Gastroesophageal sphincter (tissue), 4 donors: Measurements from ENCODE around the gene RABEP1. TPM values are rescaled to one million over a fixed set of nuclear protein-coding genes. Genes with fewer than 3 reads are reported as not detected.

Experiments
- ATAC-seq: fragments of 150-250 bp; one replicate; pipeline ENCODE4 v1.9.1; 2016; ENCODE audit warnings: mild to moderate bottlenecking, moderate library complexity
- H3K27ac ChIP-seq, 4 donors: fragments of 200-600 bp; sonication (generic) in 3 of 4; 1 replicate in 3 of 4; 2 replicates in 1 of 4; pipeline ENCODE4 v1.5.1; 2016 to 2019
- H3K27me3 ChIP-seq: fragments of 200-600 bp; sonication (generic); one replicate; pipeline ENCODE4 v1.5.1; 2019
- H3K36me3 ChIP-seq, 2 donors: fragments of 200-600 bp; sonication (generic); one replicate each; pipeline ENCODE4 v1.5.1; 2019; ENCODE audit warnings: control low read depth in 1 of 2
- H3K4me1 ChIP-seq, 3 donors: fragments of 200-600 bp; sonication (generic); 1 replicate in 2 of 3; 2 replicates in 1 of 3; pipeline ENCODE4 v1.5.1; 2016 to 2019; ENCODE audit warnings: control low read depth in 2 of 3
- H3K4me3 ChIP-seq, 2 donors: fragments of 200-600 bp; sonication (generic); one replicate each; pipeline ENCODE4 v1.5.1; 2019; ENCODE audit warnings: mild to moderate bottlenecking in 1 of 2, moderate library complexity in 1 of 2
- H3K9me3 ChIP-seq, 3 donors: fragments of 200-600 bp; sonication (generic); one replicate each; pipeline ENCODE4 v1.5.1; 2017 to 2019; ENCODE audit warnings: control low read depth in 2 of 3
- EP300 ChIP-seq: sonication (generic); formaldehyde crosslinking; IDR thresholded peaks from one replicate; pipeline ENCODE4 v1.6.1; 2017; ENCODE audit warnings: antibody characterized with exemption, mild to moderate bottlenecking
- POLR2A ChIP-seq, 2 donors: fragments of 450-650 bp; IDR thresholded peaks; one replicate each; pipeline ENCODE4 v1.6.1; 2017; ENCODE audit warnings: antibody characterized with exemption in 2 of 2, mild to moderate bottlenecking in 2 of 2, moderate library complexity in 1 of 2
- POLR2AphosphoS5 ChIP-seq: sonication (generic); formaldehyde crosslinking; IDR thresholded peaks from one replicate; pipeline ENCODE4 v1.6.1; 2017; ENCODE audit warnings: antibody characterized with exemption
- WGBS, 2 donors: methylation state at CpG; one replicate each; pipeline ENCODE4 v1.1.5; 2018; ENCODE audit warnings: low coverage in 1 of 2; 5-methylcytosine and 5-hydroxymethylcytosine counted together
- total RNA-seq, 4 donors: library from RNA; depleted of rRNA; stranded (reverse); fragments of >200 nt; gene quantifications; one replicate each; pipeline ENCODE4 v1.1.0, GENCODE V29; 2016
- TF ChIP-seq, protein P1 (sequence below), 4 experiments: fragments of 200-600 bp in 2 of 4; fragments of 450-650 bp in 2 of 4; sonication (generic) in 1 of 4; IDR thresholded peaks; one replicate each; pipeline ENCODE4 v1.5.1; 2017 to 2019; ENCODE audit warnings: antibody characterized with exemption in 4 of 4, mild to moderate bottlenecking in 2 of 4, moderate library complexity in 2 of 4

RABEP1 gene
- total RNA-seq, 4 donors from 2014 or later: 47.4 to 63.4 (median 61.3) TPM

DNA sequence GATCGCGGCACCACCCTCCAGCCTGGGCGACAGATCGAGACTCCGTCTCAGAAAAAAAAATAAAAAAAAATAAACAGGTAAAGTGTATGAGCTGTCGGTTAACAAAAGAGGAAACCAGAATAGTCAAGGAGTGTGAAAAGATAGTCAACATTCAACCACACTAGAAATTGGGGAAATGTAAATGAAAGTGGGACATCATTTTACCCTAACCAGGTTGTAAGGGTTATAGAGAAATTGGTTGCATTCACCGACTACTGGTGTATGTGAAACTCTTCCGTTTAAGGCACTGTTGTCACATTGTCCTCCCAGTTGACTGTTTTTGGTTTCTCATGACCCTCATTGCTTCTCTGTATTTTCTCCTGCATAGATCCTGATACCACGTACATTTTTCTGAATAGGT, 62.8 kb downstream of the RABEP1 start:
- H3K36me3 ChIP-seq: peaks cover 0 to 76% of the 10 kb centered on the region in 2 donors
- no peaks in the 10 kb centered on the region for H3K9me3 ChIP-seq
- TF ChIP-seq EP300: no peak
- no peak for TF ChIP-seq POLR2AphosphoS5
- no peak overlapping the region for H3K4me3 ChIP-seq
- 87 to 93% methylated on average over 3 to 9 of the region's 9 CpGs for WGBS, 2 donors
- H3K27me3 ChIP-seq: no peaks in the 10 kb centered on the region
- no peaks in the 10 kb centered on the region for H3K4me1 ChIP-seq
- H3K27ac ChIP-seq: no peak overlapping the region
- no peak for ATAC-seq

DNA sequence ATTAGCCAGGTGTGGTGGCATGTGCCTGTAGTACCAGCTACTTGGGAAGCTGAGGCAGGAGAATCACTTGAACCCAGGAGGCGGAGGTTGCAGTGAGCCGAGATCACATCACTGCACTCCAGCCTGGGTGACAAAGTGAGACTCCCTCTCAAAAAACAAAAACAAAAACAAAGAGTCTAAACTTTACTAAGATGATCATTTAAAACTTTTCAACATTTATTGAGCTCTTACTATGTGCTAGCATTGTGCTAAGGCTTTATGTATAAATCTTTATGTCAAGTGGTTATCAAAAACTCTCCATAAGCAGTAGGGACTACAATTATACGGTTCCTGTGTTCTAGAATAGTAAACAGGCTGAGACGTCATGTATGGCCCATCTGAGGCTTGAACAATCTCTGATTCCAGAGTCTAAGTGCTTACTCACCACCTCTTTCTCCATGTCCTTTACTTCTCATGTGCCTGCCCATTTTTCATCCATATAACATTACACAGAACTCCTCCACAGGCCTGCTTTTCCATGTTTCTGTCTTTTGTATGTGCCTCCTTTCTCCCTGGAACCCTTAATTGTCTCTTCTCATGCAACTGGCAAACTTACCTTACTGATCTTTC, 70.7 kb downstream of the RABEP1 start:
- no peaks in the 10 kb centered on the region for H3K4me1 ChIP-seq
- H3K36me3 ChIP-seq: peaks cover 7 to 100% of the 10 kb centered on the region in 2 donors
- H3K27ac ChIP-seq: no peak overlapping the region
- H3K27me3 ChIP-seq: no peaks in the 10 kb centered on the region
- no peak overlapping the region for H3K4me3 ChIP-seq
- no peaks in the 10 kb centered on the region for H3K9me3 ChIP-seq
- no peak for ATAC-seq
- no peak for TF ChIP-seq POLR2AphosphoS5
- TF ChIP-seq POLR2A (IDR thresholded peaks at IDR 0.05): no peak
- no peak for TF ChIP-seq EP300
- TF ChIP-seq, protein P1, sequence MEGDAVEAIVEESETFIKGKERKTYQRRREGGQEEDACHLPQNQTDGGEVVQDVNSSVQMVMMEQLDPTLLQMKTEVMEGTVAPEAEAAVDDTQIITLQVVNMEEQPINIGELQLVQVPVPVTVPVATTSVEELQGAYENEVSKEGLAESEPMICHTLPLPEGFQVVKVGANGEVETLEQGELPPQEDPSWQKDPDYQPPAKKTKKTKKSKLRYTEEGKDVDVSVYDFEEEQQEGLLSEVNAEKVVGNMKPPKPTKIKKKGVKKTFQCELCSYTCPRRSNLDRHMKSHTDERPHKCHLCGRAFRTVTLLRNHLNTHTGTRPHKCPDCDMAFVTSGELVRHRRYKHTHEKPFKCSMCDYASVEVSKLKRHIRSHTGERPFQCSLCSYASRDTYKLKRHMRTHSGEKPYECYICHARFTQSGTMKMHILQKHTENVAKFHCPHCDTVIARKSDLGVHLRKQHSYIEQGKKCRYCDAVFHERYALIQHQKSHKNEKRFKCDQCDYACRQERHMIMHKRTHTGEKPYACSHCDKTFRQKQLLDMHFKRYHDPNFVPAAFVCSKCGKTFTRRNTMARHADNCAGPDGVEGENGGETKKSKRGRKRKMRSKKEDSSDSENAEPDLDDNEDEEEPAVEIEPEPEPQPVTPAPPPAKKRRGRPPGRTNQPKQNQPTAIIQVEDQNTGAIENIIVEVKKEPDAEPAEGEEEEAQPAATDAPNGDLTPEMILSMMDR (IDR thresholded peaks at IDR 0.05): no peak
- WGBS, 2 donors: 87 to 98% methylated on average over 4 of the region's 4 CpGs

- no peak for ATAC-seq
- WGBS, 2 donors: 79 to 100% methylated on average over 2 of the region's 2 CpGs
- H3K27me3 ChIP-seq: no peaks in the 10 kb centered on the region
- no peak overlapping the region for H3K27ac ChIP-seq
- peaks cover 7 to 98% of the 10 kb centered on the region in 2 donors for H3K36me3 ChIP-seq
- TF ChIP-seq, protein P1 (IDR thresholded peaks at IDR 0.05): no peak
- TF ChIP-seq EP300: no peak
- TF ChIP-seq POLR2AphosphoS5: no peak
- TF ChIP-seq POLR2A (IDR thresholded peaks at IDR 0.05): no peak
- no peaks in the 10 kb centered on the region for H3K9me3 ChIP-seq
- H3K4me1 ChIP-seq: no peaks in the 10 kb centered on the region
- no peak overlapping the region for H3K4me3 ChIP-seq
Measured at GRCh38 chr17:5354310-5354709, 72.2 kb downstream of the RABEP1 start.

DNA sequence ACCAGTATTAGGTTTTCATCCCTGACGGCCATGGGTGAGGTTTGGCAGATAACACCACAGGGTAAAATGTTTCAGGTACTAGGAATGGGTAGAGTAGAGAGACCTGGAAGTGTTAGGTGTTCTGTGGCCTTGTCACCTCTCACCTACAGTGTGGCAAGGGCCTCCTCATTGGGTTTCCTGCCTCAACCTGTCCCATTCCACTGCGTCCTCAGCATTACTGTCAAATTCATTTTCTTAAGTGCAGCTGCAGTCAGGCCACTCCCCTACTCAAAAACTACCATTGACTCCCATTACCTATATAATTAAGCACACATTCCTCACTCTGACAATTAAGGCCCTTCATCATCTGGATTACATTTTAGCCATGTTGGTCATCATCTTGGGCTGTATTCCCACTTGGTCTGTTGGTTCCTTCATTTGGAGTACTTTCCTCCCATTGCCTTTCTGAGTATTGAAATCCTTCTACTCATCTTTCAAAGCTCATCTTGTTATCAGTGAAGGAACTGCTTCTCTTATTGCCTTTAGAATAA, 72.9 kb downstream of the RABEP1 start:
- no peaks in the 10 kb centered on the region for H3K27me3 ChIP-seq

DNA sequence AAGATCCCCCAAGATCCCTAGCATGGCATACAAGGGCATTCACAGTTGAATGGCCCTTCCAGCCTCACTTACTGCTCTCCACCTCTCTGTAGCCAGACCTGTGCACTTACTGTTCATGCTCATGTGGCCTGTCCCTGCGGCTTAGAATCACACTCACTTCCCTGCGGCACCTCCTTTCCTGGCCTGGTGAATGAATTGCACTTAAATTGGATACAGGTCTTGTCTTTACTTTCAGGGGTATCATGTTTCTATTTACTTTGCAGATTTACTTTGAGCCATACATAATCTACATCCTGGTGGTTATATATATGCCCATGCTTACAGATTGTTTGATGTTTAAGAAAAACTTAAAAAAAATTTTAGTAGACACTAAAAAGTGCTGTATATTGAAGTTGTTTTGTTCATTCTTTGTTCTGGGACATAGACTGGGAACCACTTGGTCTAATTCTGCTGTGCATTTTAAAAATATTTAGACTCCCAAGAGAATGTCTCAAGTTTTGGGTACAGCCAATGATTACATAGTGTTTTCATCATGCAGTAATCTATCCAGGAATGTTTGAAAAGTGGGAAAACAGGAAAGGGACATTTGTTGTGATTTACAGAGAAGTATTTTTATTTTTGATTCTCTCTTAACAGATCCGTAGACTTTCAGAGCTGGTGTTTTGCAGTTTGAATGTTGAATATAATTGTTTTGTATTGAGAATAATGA, 73.5 kb downstream of the RABEP1 start:
- Histone ChIP-seq H3K4me1 (no peaks in the 10 kb centered on the region), H3K27ac (peak overlapping the region in 3 of 4 donors; percentile 39 to 48 (median 44)), H3K9me3 (no peaks in the 10 kb centered on the region), H3K27me3 (no peaks in the 10 kb centered on the region), H3K4me3 (no peak overlapping the region), H3K36me3 (peaks cover 7 to 98% of the 10 kb centered on the region in 2 donors)
- ATAC-seq: peak; percentile 63
- TF ChIP-seq, protein P1 (IDR thresholded peaks at IDR 0.05): no peak
- TF ChIP-seq EP300 (no peak), POLR2AphosphoS5 (no peak), POLR2A (IDR thresholded peaks at IDR 0.05) (no peak)
- 63 to 70% methylated on average over 2 to 3 of the region's 3 CpGs for WGBS, 2 donors

More for the DNA sequence above, 72.9 kb downstream of the RABEP1 start:
- WGBS, 2 donors: 68 to 73% methylated on average over 2 of the region's 2 CpGs
- no peak for ATAC-seq
- TF ChIP-seq, protein P1 (IDR thresholded peaks at IDR 0.05): no peak
- TF ChIP-seq POLR2AphosphoS5 (no peak), POLR2A (IDR thresholded peaks at IDR 0.05) (no peak), EP300 (no peak)
- no peaks in the 10 kb centered on the region for H3K4me1 ChIP-seq
- H3K9me3 ChIP-seq: no peaks in the 10 kb centered on the region
- H3K27ac ChIP-seq: peak overlapping the region in 3 of 4 donors; percentile 39 to 48 (median 44)
- H3K4me3 ChIP-seq: no peak overlapping the region
- H3K36me3 ChIP-seq: peaks cover 7 to 98% of the 10 kb centered on the region in 2 donors
